IMR-90 (cell line): Measurements from ENCODE around the gene GCNA.

ENCODE experiments used
- BHLHE40 ChIP-seq: fragments of 150-350 bp; IDR thresholded peaks from 2 replicates; pipeline ENCODE4 v1.6.1; 2016; ENCODE audit warnings: mild to moderate bottlenecking, low read depth, low read length
- CEBPB ChIP-seq: IDR thresholded peaks from 2 replicates; pipeline ENCODE4 v1.6.1; 2012; ENCODE audit warnings: low read depth, low read length, improper control_type of control experiment
- CHD1 ChIP-seq: IDR thresholded peaks from 2 replicates; pipeline ENCODE4 v1.6.1; 2012; ENCODE audit warnings: low read depth, low read length, improper control_type of control experiment
- CTCF ChIP-seq: conservative IDR thresholded peaks from 2 replicates; pipeline ENCODE4 v1.5.1; 2012; ENCODE audit warnings: mild to moderate bottlenecking, low read depth, low read length, improper control_type of control experiment
- ELK1 ChIP-seq: fragments of 150-350 bp; IDR thresholded peaks from 2 replicates; pipeline ENCODE4 v1.6.1; 2016; ENCODE audit warnings: low read depth, mild to moderate bottlenecking, low read length, moderate library complexity, borderline replicate concordance
- FOS ChIP-seq: fragments of 150-350 bp; IDR thresholded peaks from 2 replicates; pipeline ENCODE4 v1.6.1; 2016; ENCODE audit warnings: low read depth, low read length
- MAFK ChIP-seq: IDR thresholded peaks from 2 replicates; pipeline ENCODE4 v1.6.1; 2012; ENCODE audit warnings: low read depth, low read length, improper control_type of control experiment
- MXI1 ChIP-seq: IDR thresholded peaks from 2 replicates; pipeline ENCODE4 v1.6.1; 2012; ENCODE audit warnings: low read depth, mild to moderate bottlenecking, low read length, moderate library complexity, borderline replicate concordance
- POLR2A ChIP-seq: IDR thresholded peaks from 2 replicates; pipeline ENCODE4 v1.6.1; 2012; ENCODE audit warnings: mild to moderate bottlenecking, low read depth, low read length
- RAD21 ChIP-seq: IDR thresholded peaks from 2 replicates; pipeline ENCODE4 v1.6.1; 2012; ENCODE audit warnings: low read length, improper control_type of control experiment
- RCOR1 ChIP-seq: IDR thresholded peaks from 2 replicates; pipeline ENCODE4 v1.6.1; 2012; ENCODE audit warnings: mild to moderate bottlenecking, low read length, improper control_type of control experiment; ENCODE audit not compliant: insufficient replicate concordance
- RFX5 ChIP-seq: IDR thresholded peaks from 2 replicates; pipeline ENCODE4 v1.8.0; 2012; ENCODE audit warnings: low read depth, mild to moderate bottlenecking, low read length, moderate library complexity
- SMC3 ChIP-seq: fragments of 150-350 bp; IDR thresholded peaks from 2 replicates; pipeline ENCODE4 v1.6.1; 2016; ENCODE audit warnings: low read depth, mild to moderate bottlenecking, antibody characterized with exemption, low read length, moderate library complexity
- USF2 ChIP-seq: fragments of 150-350 bp; IDR thresholded peaks from 2 replicates; pipeline ENCODE4 v1.6.1; 2017; ENCODE audit warnings: mild to moderate bottlenecking, antibody characterized with exemption, low read length, low read depth

GRCh38 chrX:71625471-71625870 is 47.2 kb downstream of the GCNA start:
- TF ChIP-seq CHD1 (no peak), ELK1 (no peak), POLR2A (no peak), CTCF (no peak), MXI1 (no peak), RCOR1 (no peak), MAFK (no peak), USF2 (no peak), CEBPB (no peak), BHLHE40 (no peak), RAD21 (no peak), RFX5 (no peak), SMC3 (no peak), FOS (no peak)
